SK-N-SH (cell line): ENCODE results near the gene CDH13.

Source experiments
- CTCF ChIP-seq: fragments of 200-600 bp; sonication (generic); IDR thresholded peaks from 2 replicates; pipeline ENCODE4 v1.6.1; 2017; ENCODE audit warnings: antibody characterized with exemption, mild to moderate bottlenecking, moderate library complexity
- EP300 ChIP-seq, 2 experiments: IDR thresholded peaks; 2 replicates each; pipeline versions ENCODE4 v1.4.0 to v1.6.1; 2012; ENCODE audit warnings: borderline replicate concordance in 1 of 2, low read depth in 1 of 2, low read length in 1 of 2
- GATA2 ChIP-seq: sonication (generic); formaldehyde crosslinking; IDR thresholded peaks from 2 replicates; pipeline ENCODE4 v1.5.0; 2020; ENCODE audit warnings: mild to moderate bottlenecking, missing genetic modification reagents
- JUND ChIP-seq: IDR thresholded peaks from 2 replicates; pipeline ENCODE4 v1.4.0; 2012
- RCOR1 ChIP-seq: fragments of 150-350 bp; IDR thresholded peaks from 2 replicates; pipeline ENCODE4 v1.6.1; 2017; ENCODE audit warnings: antibody characterized with exemption, low read length
- RFX5 ChIP-seq: IDR thresholded peaks from 2 replicates; pipeline ENCODE4 v1.6.1; 2012; ENCODE audit warnings: mild to moderate bottlenecking, improper control_type of control experiment, low read length

DNA sequence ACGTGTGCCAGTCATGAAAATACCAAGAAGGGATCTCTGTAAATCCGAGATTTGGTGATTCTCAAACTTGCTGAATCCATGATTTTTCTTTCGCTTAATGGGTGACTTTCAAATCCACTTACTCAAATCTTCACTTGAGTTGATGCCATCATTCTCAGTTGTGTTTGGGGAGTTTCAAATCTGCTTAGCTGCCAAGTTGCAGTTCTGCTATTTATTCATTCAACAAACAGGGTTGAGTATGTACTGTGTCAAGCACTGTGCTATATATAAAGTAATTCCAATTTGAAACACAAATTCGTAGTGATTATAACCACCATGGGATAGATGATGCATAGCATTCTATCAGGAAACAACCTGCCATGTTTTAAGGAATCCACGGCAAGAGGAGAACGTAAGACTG, 394.3 kb downstream of the CDH13 start:
- TF ChIP-seq GATA2 (CRISPR knock-in tag): no peak
- no peak for TF ChIP-seq CTCF
- TF ChIP-seq EP300 (IDR thresholded peaks at IDR 0.05; ENCODE audit: borderline replicate concordance in 1 of 2, low read depth in 1 of 2, low read length in 1 of 2): no peak
- no peak for TF ChIP-seq JUND
- TF ChIP-seq RCOR1: no peak
- TF ChIP-seq RFX5: no peak
